ENCODE measurements around the gene HPX. TPM values are rescaled to one million over a fixed set of nuclear protein-coding genes. Genes with fewer than 3 reads are reported as not detected.

The HPX gene
- total RNA-seq, 2 experiments from 2014 or later: not detected

- TF ChIP-seq, protein P1, sequence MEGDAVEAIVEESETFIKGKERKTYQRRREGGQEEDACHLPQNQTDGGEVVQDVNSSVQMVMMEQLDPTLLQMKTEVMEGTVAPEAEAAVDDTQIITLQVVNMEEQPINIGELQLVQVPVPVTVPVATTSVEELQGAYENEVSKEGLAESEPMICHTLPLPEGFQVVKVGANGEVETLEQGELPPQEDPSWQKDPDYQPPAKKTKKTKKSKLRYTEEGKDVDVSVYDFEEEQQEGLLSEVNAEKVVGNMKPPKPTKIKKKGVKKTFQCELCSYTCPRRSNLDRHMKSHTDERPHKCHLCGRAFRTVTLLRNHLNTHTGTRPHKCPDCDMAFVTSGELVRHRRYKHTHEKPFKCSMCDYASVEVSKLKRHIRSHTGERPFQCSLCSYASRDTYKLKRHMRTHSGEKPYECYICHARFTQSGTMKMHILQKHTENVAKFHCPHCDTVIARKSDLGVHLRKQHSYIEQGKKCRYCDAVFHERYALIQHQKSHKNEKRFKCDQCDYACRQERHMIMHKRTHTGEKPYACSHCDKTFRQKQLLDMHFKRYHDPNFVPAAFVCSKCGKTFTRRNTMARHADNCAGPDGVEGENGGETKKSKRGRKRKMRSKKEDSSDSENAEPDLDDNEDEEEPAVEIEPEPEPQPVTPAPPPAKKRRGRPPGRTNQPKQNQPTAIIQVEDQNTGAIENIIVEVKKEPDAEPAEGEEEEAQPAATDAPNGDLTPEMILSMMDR (IDR thresholded peaks at IDR 0.05): no peak
- intact Hi-C loops (cut with micrococcal nuclease): no loop called here
- peaks cover 34% of the 10 kb centered on the region for H3K4me1 Mint-ChIP-seq (ENCODE audit: low read depth)
- DNase-seq (peak; percentile 15), ATAC-seq (no peak)
- peak overlapping the region; percentile 96 for H3K27ac Mint-ChIP-seq
- peaks cover 26% of the 10 kb centered on the region for H3K36me3 Mint-ChIP-seq (ENCODE audit: low read depth)
- ChIA-PET POLR2A (interaction anchor here (0.5 to 4.5 kb wide), 19 partner anchors 12 to 265 kb away, joined by 3 to 25 read pairs (median 5); partner anchors contain the start of genes CAVIN3, DNHD1 and SMPD1), CTCF (interaction anchor here (0.9 to 2.4 kb wide), 16 partner anchors 9 to 257 kb away, joined by 3 to 32 read pairs (median 4); partner anchors contain the start of genes MRPL17, SMPD1, TAF10 and TRIM3)
- peak overlapping the region; percentile 87 for H3K4me3 Mint-ChIP-seq
- no peaks in the 10 kb centered on the region for H3K27me3 Mint-ChIP-seq
- H3K9me3 Mint-ChIP-seq: no peaks in the 10 kb centered on the region
These were observed 41.1 kb upstream of the HPX start for GRCh38 chr11:6481924-6482275.

DNA sequence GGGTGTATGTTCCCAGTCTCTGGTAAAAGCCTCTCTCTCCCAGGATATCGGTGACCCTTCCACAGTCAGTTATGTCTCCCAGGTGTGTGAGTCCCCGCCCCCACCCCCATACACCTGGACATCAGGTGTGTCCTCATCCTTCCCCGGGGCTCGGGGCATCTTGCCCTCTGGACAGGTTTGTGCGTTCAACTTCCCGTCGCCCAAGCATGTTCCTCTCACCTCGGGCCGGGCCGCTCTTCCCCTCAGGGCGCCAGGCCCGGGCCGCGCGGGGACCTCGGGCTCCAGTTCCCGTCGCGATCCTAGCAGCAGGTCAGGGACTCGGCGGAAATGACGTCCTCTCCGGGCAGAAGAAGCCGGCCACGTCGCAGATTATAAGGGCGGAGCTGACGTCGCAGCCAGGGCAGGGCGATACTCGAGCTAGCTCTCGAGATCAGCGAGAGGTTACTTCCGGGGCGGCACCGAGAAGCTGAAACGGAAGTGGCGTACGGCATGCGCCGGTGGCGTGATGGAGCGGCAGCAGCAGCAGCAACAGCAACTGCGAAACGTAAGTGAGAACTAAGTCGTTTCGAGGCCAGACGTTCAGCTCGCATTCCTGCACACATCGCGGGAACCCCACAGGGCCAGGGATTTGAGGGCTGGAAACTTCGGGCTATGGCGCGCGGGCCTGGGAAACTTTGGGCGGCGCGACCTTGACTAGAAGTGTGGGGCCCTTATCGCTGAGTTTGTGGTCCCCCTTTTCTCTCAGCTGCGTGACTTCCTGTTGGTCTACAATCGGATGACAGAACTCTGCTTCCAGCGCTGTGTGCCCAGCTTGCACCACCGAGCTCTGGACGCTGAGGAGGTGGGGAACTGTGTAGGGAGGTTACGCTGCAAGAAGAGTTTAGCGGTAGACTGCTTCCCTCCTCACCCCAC lies 40.5 kb upstream of the HPX start, which contains the start of the genes ARFIP2 and TIMM10B:
TSS of gene ARFIP2 (minus strand) at position 320 of the 912 bp plus-strand sequence. CDS start 910 bp downstream, outside the sequence.
TSS of gene TIMM10B (plus strand) at position 490 of the 912 bp plus-strand sequence. CDS start at position 506, 16 bp downstream.
- intact Hi-C loops (cut with micrococcal nuclease): no loop called here
- peaks cover 27% of the 10 kb centered on the region for H3K36me3 Mint-ChIP-seq (ENCODE audit: low read depth)

GRCh38 chr11:6480299-6480914 lies 39.6 kb upstream of the HPX start:
- H3K4me1 Mint-ChIP-seq (ENCODE audit: low read depth): peaks cover 34% of the 10 kb centered on the region
- DNase-seq (no peak), ATAC-seq (no peak)
- ChIA-PET CTCF (no interaction called here), POLR2A (no interaction called here)
- TF ChIP-seq, protein P1 (IDR thresholded peaks at IDR 0.05): no peak
- intact Hi-C loops (cut with micrococcal nuclease): no loop called here
- H3K27ac Mint-ChIP-seq: peak overlapping the region; percentile 96
- H3K9me3 Mint-ChIP-seq: no peaks in the 10 kb centered on the region
- peaks cover 27% of the 10 kb centered on the region for H3K36me3 Mint-ChIP-seq (ENCODE audit: low read depth)
- no peaks in the 10 kb centered on the region for H3K27me3 Mint-ChIP-seq
- H3K4me3 Mint-ChIP-seq: peak overlapping the region; percentile 87

More for the DNA sequence above, 40.5 kb upstream of the HPX start, which contains the start of the genes ARFIP2 and TIMM10B:
- TF ChIP-seq, protein P1 (IDR thresholded peaks at IDR 0.05): no peak
- no peaks in the 10 kb centered on the region for H3K27me3 Mint-ChIP-seq
- no peaks in the 10 kb centered on the region for H3K9me3 Mint-ChIP-seq
- POLR2A ChIA-PET: interaction anchor here (0.5 to 4.5 kb wide), 19 partner anchors 13 to 266 kb away, joined by 3 to 25 read pairs (median 5); partner anchors contain the start of genes CAVIN3, DNHD1 and SMPD1
- H3K27ac Mint-ChIP-seq: peak within 1 kb of the TSS; percentile 96
- ATAC-seq (peak; percentile 98), DNase-seq (peak; percentile 99)
- peak within 1 kb of the TSS; percentile 87 for H3K4me3 Mint-ChIP-seq
- CTCF ChIA-PET: interaction anchor here (0.9 to 2.4 kb wide), 13 partner anchors 9 to 257 kb away, joined by 3 to 32 read pairs (median 4); partner anchors contain the start of genes MRPL17, SMPD1 and TAF10
- H3K4me1 Mint-ChIP-seq (ENCODE audit: low read depth): peaks cover 34% of the 10 kb centered on the region

GRCh38 chr11:6476571-6476970 lies 35.8 kb upstream of the HPX start:
- Mint-ChIP-seq H3K36me3 (ENCODE audit: low read depth) (peaks cover 13% of the 10 kb centered on the region), H3K4me3 (no peak overlapping the region), H3K27ac (no peak overlapping the region), H3K9me3 (no peaks in the 10 kb centered on the region), H3K27me3 (no peaks in the 10 kb centered on the region), H3K4me1 (ENCODE audit: low read depth) (peaks cover 29% of the 10 kb centered on the region)
- POLR2A ChIA-PET: interaction anchor here (1.3 to 1.4 kb wide), 2 partner anchors 74 to 173 kb away, joined by 3 read pairs; no protein-coding TSS in a partner anchor
- DNase-seq (no peak), ATAC-seq (no peak)
- intact Hi-C loops (cut with micrococcal nuclease): no loop called here
- CTCF ChIA-PET: interaction anchor here (1.3 to 7.7 kb wide), 3 partner anchors 32 to 98 kb away, joined by 3 to 41 read pairs (median 36); partner anchors contain the start of gene HPX
- TF ChIP-seq, protein P1 (IDR thresholded peaks at IDR 0.05): no peak

All from activated CD8-positive, alpha-beta T cell treated with anti-CD3 and anti-CD28 coated beads for 36 hours (primary cell).